Measurements from ENCODE around the gene HS6ST2. TPM values are rescaled to one million over a fixed set of nuclear protein-coding genes. Genes with fewer than 3 reads are reported as not detected.
"Not testable (repeated sequence)": the region's sequence is repeated elsewhere in the genome, so short reads cannot be mapped to it uniquely, and the experiment has no call there.

HS6ST2 gene
- total RNA-seq, 1 donor from 2014 or later = 6.0 TPM

- DNase-seq = no peak
Measured at GRCh38 chrX:132940727-132941327, 17.6 kb downstream of the HS6ST2 start.

GRCh38 chrX:132933170-132933569 is 25.3 kb downstream of the HS6ST2 start:
- no peak for DNase-seq

GRCh38 chrX:132924426-132924825 is 34.0 kb downstream of the HS6ST2 start:
- no peak for DNase-seq

- no peak for DNase-seq
Measured at GRCh38 chrX:132918523-132918922, 39.9 kb downstream of the HS6ST2 start.

- DNase-seq = no peak
Measured at GRCh38 chrX:132916349-132916748, 42.1 kb downstream of the HS6ST2 start.

- DNase-seq = no peak
Measured at GRCh38 chrX:132909643-132910042, 48.8 kb downstream of the HS6ST2 start.

- no peak for DNase-seq
Measured at GRCh38 chrX:132908891-132909290, 49.5 kb downstream of the HS6ST2 start.

GRCh38 chrX:132900633-132901293 is 57.7 kb downstream of the HS6ST2 start:
- DNase-seq = no peak

GRCh38 chrX:132887569-132887968 is 70.9 kb downstream of the HS6ST2 start:
- no peak for DNase-seq

GRCh38 chrX:132883358-132883915 is 75.0 kb downstream of the HS6ST2 start:
- no peak for DNase-seq

GRCh38 chrX:132880753-132881152 is 77.7 kb downstream of the HS6ST2 start:
- not testable (repeated sequence) for DNase-seq

GRCh38 chrX:132877954-132878536 is 80.4 kb downstream of the HS6ST2 start:
- DNase-seq = no peak

GRCh38 chrX:132876523-132877338 is 81.7 kb downstream of the HS6ST2 start:
- peak; percentile 0 for DNase-seq

GRCh38 chrX:132875650-132876522 is 82.5 kb downstream of the HS6ST2 start:
- DNase-seq = no peak

- DNase-seq = no peak
Measured at GRCh38 chrX:132862562-132862961, 95.9 kb downstream of the HS6ST2 start.

GRCh38 chrX:132861076-132861475 is 97.4 kb downstream of the HS6ST2 start:
- no peak for DNase-seq

- no peak for DNase-seq
Measured at GRCh38 chrX:132860200-132860599, 98.2 kb downstream of the HS6ST2 start.

GRCh38 chrX:132858018-132858417 is 100.4 kb downstream of the HS6ST2 start:
- DNase-seq = no peak

GRCh38 chrX:132855780-132856341 is 102.6 kb downstream of the HS6ST2 start:
- no peak for DNase-seq

- no peak for DNase-seq
Measured at GRCh38 chrX:132853040-132853439, 105.4 kb downstream of the HS6ST2 start.

- peak; percentile 45 for DNase-seq
Measured at GRCh38 chrX:132848296-132848970, 110.0 kb downstream of the HS6ST2 start.
